Breast epithelium (tissue), 4 donors: ENCODE data around the gene MAP2K6. TPM values are rescaled to one million over a fixed set of nuclear protein-coding genes. Genes with fewer than 3 reads are reported as not detected.

ENCODE experiments used
- DNase-seq, 2 donors: peaks; one replicate each; pipeline ENCODE4 v3.0.0-alpha.2; 2019; ENCODE audit warnings: low spot score in 2 of 2
- H3K27ac ChIP-seq, 2 donors: fragments of 200-600 bp; sonication (generic) in 1 of 2; one replicate each; pipeline ENCODE4 v1.5.1; 2016 to 2019; ENCODE audit warnings: mild to moderate bottlenecking in 1 of 2
- H3K27me3 ChIP-seq, 2 donors: fragments of 200-600 bp; sonication (generic) in 1 of 2; one replicate each; pipeline versions ENCODE4 v1.5.1 to v1.6.0; 2017 to 2019; ENCODE audit warnings: control low read depth in 1 of 2, mild to moderate bottlenecking in 1 of 2
- H3K36me3 ChIP-seq: fragments of 200-600 bp; one replicate; pipeline ENCODE4 v1.5.1; 2019
- H3K4me1 ChIP-seq, 2 donors: fragments of 200-600 bp; sonication (generic); one replicate each; pipeline ENCODE4 v1.5.1; 2016 to 2019; ENCODE audit warnings: control low read depth in 1 of 2
- H3K4me3 ChIP-seq, 3 donors: fragments of 200-600 bp; sonication (generic); 1 replicate in 2 of 3; 2 replicates in 1 of 3; pipeline ENCODE4 v1.5.1; 2016 to 2019; ENCODE audit warnings: mild to moderate bottlenecking in 3 of 3, moderate library complexity in 2 of 3
- H3K9me3 ChIP-seq, 2 donors: fragments of 200-600 bp; sonication (generic) in 1 of 2; one replicate each; pipeline ENCODE4 v1.5.1; 2016 to 2019; ENCODE audit warnings: control low read depth in 1 of 2
- POLR2A ChIP-seq: fragments of 450-650 bp; IDR thresholded peaks from one replicate; pipeline ENCODE4 v1.6.1; 2016; ENCODE audit warnings: antibody characterized with exemption, mild to moderate bottlenecking, moderate library complexity
- POLR2AphosphoS5 ChIP-seq, 3 donors: sonication (generic); formaldehyde crosslinking; IDR thresholded peaks; one replicate each; pipeline ENCODE4 v1.6.1; 2017; ENCODE audit warnings: antibody characterized with exemption in 3 of 3
- intact Hi-C: fragments of 100-400 bp; cut with DNase I; formaldehyde crosslinking; loops from one replicate; pipeline ENCODE4 v1.15.1; 2023; ENCODE audit warnings: low total_unique reads
- total RNA-seq, 3 donors: library from RNA; depleted of rRNA; stranded (reverse); fragments of >200 nt; gene quantifications; one replicate each; pipeline ENCODE4 v1.1.0, GENCODE V29; 2016
- TF ChIP-seq, protein P1 (sequence below), 3 donors: fragments of 450-650 bp; IDR thresholded peaks; one replicate each; pipeline ENCODE4 v1.5.1; 2016 to 2017; ENCODE audit warnings: antibody characterized with exemption in 3 of 3, mild to moderate bottlenecking in 3 of 3, moderate library complexity in 3 of 3

MAP2K6 gene
- total RNA-seq, 3 donors from 2014 or later, result 10.9 to 54.9 (median 16.7) TPM

DNA sequence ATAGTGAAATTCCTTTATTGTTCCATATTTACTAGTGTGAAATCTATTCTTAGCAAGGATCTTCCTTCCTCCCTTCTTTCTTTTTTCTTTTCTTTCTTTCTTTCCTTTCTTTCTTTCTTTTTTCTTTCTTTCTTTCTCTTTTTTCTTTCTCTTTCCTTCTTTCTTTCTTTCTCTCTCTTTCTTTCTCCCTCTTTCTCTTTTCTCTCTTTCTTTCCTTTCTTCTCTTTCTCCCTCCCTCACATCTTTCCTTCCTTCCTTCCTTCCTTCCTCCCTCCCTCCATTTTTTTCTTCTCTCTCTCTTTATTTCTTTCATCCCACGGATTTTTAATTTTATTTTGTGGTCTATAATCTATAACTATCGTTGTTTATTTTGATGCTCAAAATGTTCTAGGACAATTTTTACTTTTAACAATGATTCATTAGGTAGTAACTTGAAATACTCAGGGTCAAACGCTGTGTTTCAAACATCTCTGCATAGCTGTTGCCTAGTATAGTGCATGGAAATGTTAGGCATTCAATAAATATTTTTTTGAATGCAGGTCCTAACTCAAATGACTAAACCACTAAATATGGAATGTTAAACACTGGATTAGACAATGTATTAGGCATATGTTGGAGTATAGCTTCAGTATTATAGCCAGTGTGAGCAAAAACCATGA is 178.3 kb downstream of the MAP2K6 start:
- H3K27me3 ChIP-seq, result no peaks in the 10 kb centered on the region
- DNase-seq, result no peak
- peaks cover 0 to 6% of the 10 kb centered on the region in 2 donors for H3K9me3 ChIP-seq
- H3K27ac ChIP-seq, result no peak overlapping the region
- TF ChIP-seq POLR2A (no peak), POLR2AphosphoS5 (IDR thresholded peaks at IDR 0.05) (no peak)
- TF ChIP-seq, protein P1, sequence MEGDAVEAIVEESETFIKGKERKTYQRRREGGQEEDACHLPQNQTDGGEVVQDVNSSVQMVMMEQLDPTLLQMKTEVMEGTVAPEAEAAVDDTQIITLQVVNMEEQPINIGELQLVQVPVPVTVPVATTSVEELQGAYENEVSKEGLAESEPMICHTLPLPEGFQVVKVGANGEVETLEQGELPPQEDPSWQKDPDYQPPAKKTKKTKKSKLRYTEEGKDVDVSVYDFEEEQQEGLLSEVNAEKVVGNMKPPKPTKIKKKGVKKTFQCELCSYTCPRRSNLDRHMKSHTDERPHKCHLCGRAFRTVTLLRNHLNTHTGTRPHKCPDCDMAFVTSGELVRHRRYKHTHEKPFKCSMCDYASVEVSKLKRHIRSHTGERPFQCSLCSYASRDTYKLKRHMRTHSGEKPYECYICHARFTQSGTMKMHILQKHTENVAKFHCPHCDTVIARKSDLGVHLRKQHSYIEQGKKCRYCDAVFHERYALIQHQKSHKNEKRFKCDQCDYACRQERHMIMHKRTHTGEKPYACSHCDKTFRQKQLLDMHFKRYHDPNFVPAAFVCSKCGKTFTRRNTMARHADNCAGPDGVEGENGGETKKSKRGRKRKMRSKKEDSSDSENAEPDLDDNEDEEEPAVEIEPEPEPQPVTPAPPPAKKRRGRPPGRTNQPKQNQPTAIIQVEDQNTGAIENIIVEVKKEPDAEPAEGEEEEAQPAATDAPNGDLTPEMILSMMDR (IDR thresholded peaks at IDR 0.05), result no peak
- no peaks in the 10 kb centered on the region for H3K36me3 ChIP-seq
- intact Hi-C loops, result no loop called here
- H3K4me1 ChIP-seq, result no peaks in the 10 kb centered on the region
- no peak overlapping the region for H3K4me3 ChIP-seq

DNA sequence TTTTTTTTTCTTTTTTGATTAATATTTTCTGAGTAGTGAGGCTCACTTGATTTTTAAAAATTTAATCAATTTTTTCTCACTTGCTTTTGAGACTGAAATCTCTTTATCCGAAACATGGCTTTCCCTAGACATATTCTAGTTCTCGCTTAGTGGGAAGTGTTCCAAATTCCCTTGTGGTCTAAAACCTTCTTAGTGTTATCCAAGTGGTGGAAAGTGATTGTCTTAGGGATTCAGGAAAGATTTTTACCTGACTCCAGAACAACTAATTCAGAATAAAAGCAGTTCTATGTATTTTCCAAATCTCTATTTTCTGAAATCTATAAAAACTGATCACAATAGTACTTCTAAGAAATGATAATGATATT is 178.8 kb downstream of the MAP2K6 start:
- H3K4me3 ChIP-seq, result no peak overlapping the region
- no peaks in the 10 kb centered on the region for H3K27me3 ChIP-seq
- DNase-seq, result no peak
- intact Hi-C loops, result no loop called here
- H3K36me3 ChIP-seq, result no peaks in the 10 kb centered on the region
- H3K27ac ChIP-seq, result no peak overlapping the region
- TF ChIP-seq POLR2A (no peak), POLR2AphosphoS5 (IDR thresholded peaks at IDR 0.05) (no peak)
- TF ChIP-seq, protein P1 (IDR thresholded peaks at IDR 0.05), result no peak
- H3K9me3 ChIP-seq, result peaks cover 0 to 6% of the 10 kb centered on the region in 2 donors
- no peaks in the 10 kb centered on the region for H3K4me1 ChIP-seq

DNA sequence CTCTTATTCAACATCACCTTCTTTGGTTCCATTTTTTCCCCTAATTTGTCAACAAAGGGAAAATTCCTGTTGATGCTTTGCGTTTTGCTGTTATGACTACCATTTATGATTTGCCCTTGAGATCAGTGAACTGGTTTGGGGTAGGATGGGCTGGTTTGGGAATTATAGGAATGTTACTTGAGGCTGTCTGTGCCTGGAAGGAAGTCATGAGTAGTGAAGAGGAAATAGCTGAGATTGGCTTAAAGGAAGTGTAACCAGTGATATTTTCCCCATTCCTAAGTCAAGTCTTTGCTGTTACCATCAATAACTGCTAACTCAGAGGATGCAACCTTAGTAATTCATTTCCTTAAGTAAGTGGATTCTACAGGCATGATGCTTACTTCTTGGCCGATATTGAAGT is 179.2 kb downstream of the MAP2K6 start:
- Histone ChIP-seq H3K4me3 (no peak overlapping the region), H3K9me3 (peaks cover 0 to 6% of the 10 kb centered on the region in 2 donors), H3K36me3 (no peaks in the 10 kb centered on the region), H3K4me1 (no peaks in the 10 kb centered on the region), H3K27ac (no peak overlapping the region), H3K27me3 (no peaks in the 10 kb centered on the region)
- intact Hi-C loops, result no loop called here
- no peak for DNase-seq
- TF ChIP-seq POLR2AphosphoS5 (IDR thresholded peaks at IDR 0.05), result no peak
- TF ChIP-seq POLR2A, result no peak
- TF ChIP-seq, protein P1 (IDR thresholded peaks at IDR 0.05), result no peak

DNA sequence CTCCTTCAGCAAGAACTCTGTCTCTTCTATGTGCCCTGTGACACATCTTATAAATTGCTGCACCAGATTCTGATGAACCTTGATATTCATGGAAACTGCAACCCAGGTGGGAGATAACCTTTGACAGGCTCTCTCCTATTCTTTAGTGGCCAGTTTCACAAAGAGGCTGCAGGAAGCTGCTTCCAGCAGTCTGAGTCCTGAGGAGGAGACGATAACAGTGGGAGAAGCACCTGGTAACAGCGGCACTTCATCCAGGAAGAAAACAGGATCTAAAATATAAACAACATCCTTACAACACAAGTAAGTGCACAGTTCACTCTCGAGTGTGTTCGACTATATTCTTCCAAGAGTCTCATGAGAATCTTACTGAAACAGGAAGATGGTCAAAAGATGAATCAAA is 180.1 kb downstream of the MAP2K6 start:
- intact Hi-C loops, result no loop called here
- no peak for TF ChIP-seq POLR2AphosphoS5 (IDR thresholded peaks at IDR 0.05)
- no peak for TF ChIP-seq POLR2A
- TF ChIP-seq, protein P1 (IDR thresholded peaks at IDR 0.05), result no peak
- Histone ChIP-seq H3K9me3 (peaks cover 0 to 6% of the 10 kb centered on the region in 2 donors), H3K27me3 (no peaks in the 10 kb centered on the region), H3K4me3 (no peak overlapping the region), H3K36me3 (no peaks in the 10 kb centered on the region), H3K27ac (no peak overlapping the region), H3K4me1 (no peaks in the 10 kb centered on the region)
- no peak for DNase-seq

DNA sequence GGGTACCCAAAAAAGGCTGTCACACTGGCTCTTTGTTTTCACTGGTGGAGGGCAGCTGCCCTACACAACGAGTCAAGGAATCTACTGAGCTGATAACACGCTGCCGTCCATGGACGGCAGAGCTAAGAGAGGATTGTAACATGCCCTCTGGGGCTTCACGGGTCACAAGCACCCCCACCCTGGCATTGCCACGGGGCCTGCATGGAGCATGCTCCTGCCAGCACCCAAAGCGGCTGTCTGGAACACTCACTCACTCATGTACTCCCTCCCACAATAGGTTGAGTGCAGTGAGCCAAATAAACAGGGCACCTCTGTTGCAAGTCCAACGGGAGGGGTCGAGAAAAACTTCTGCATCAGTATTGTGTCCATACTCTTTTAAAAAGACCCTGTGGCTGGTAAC is 181.6 kb downstream of the MAP2K6 start:
- no peak for DNase-seq
- no peak overlapping the region for H3K27ac ChIP-seq
- TF ChIP-seq POLR2AphosphoS5 (IDR thresholded peaks at IDR 0.05) (no peak), POLR2A (no peak)
- TF ChIP-seq, protein P1 (IDR thresholded peaks at IDR 0.05), result no peak
- H3K27me3 ChIP-seq, result no peaks in the 10 kb centered on the region
- no peaks in the 10 kb centered on the region for H3K36me3 ChIP-seq
- no peaks in the 10 kb centered on the region for H3K9me3 ChIP-seq
- no peak overlapping the region for H3K4me3 ChIP-seq
- H3K4me1 ChIP-seq, result no peaks in the 10 kb centered on the region
- intact Hi-C loops, result no loop called here
